KMS-11 (cell line): Measurements from ENCODE around the gene OR2T35.
"Not testable (repeated sequence)": the region's sequence is repeated elsewhere in the genome, so short reads cannot be mapped to it uniquely, and the experiment has no call there.

ENCODE experiments used
- H2AFZ ChIP-seq: fragments of 200-600 bp; sonication (generic); 2 replicates; pipeline ENCODE4 v1.6.1; 2016; ENCODE audit warnings: antibody characterized with exemption, mixed run types, low read depth
- H3K27ac ChIP-seq: fragments of 200-600 bp; sonication (generic); 2 replicates; pipeline ENCODE4 v1.6.1; 2016; ENCODE audit warnings: mild to moderate bottlenecking, mixed run types
- H3K27me3 ChIP-seq: fragments of 200-600 bp; sonication (generic); 2 replicates; pipeline ENCODE4 v1.6.1; 2017; ENCODE audit warnings: mild to moderate bottlenecking, low read depth, mixed run types, moderate library complexity; ENCODE audit not compliant: insufficient read depth
- H3K36me3 ChIP-seq: fragments of 200-600 bp; sonication (generic); 2 replicates; pipeline ENCODE4 v1.6.1; 2017; ENCODE audit warnings: mild to moderate bottlenecking, mixed run types; ENCODE audit not compliant: insufficient read depth
- H3K4me1 ChIP-seq: fragments of 200-600 bp; sonication (generic); 2 replicates; pipeline ENCODE4 v1.6.1; 2016; ENCODE audit warnings: mild to moderate bottlenecking, low read depth, mixed run types; ENCODE audit not compliant: poor library complexity, severe bottlenecking
- H3K4me2 ChIP-seq: fragments of 200-600 bp; sonication (generic); 2 replicates; pipeline ENCODE4 v1.7.0; 2016; ENCODE audit warnings: mild to moderate bottlenecking, mixed run types
- H3K4me3 ChIP-seq: fragments of 200-600 bp; sonication (generic); IDR thresholded peaks from 2 replicates; pipeline ENCODE4 v1.6.1; 2017; ENCODE audit warnings: low read depth, low read length, mixed read lengths; ENCODE audit not compliant: insufficient read depth
- H3K79me2 ChIP-seq: fragments of 200-600 bp; sonication (generic); 2 replicates; pipeline ENCODE4 v1.6.1; 2016; ENCODE audit warnings: low read depth, mixed run types; ENCODE audit not compliant: insufficient read depth
- H3K9ac ChIP-seq: fragments of 200-600 bp; sonication (generic); 2 replicates; pipeline ENCODE4 v1.6.1; 2016; ENCODE audit warnings: mild to moderate bottlenecking, mixed run types
- H4K20me1 ChIP-seq: fragments of 200-600 bp; sonication (generic); 2 replicates; pipeline ENCODE4 v1.6.1; 2016; ENCODE audit warnings: mild to moderate bottlenecking, mixed run types; ENCODE audit not compliant: insufficient read depth
- CTCF ChIP-seq: fragments of 200-600 bp; sonication (generic); conservative IDR thresholded peaks from 2 replicates; pipeline ENCODE4 v1.6.1; 2017; ENCODE audit warnings: low read depth, mild to moderate bottlenecking, antibody characterized with exemption, low read length, moderate library complexity, mixed read lengths

OR2T35 gene

GRCh38 chr1:248640906-248641305 lies 4.2 kb downstream of the OR2T35 start:
- not testable (repeated sequence) for H3K4me3 ChIP-seq, H2AFZ ChIP-seq, H4K20me1 ChIP-seq, H3K36me3 ChIP-seq, H3K4me2 ChIP-seq, H3K27ac ChIP-seq, H3K9ac ChIP-seq, H3K27me3 ChIP-seq, H3K79me2 ChIP-seq, H3K4me1 ChIP-seq

GRCh38 chr1:248639652-248640051 lies 5.4 kb downstream of the OR2T35 start:
- H3K4me2 ChIP-seq, H3K4me1 ChIP-seq, H3K79me2 ChIP-seq, H3K4me3 ChIP-seq, H3K9ac ChIP-seq, H3K27ac ChIP-seq, H2AFZ ChIP-seq, H3K36me3 ChIP-seq, H3K27me3 ChIP-seq, H4K20me1 ChIP-seq: not testable (repeated sequence)

GRCh38 chr1:248636612-248637011 lies 8.5 kb downstream of the OR2T35 start:
- H3K27ac ChIP-seq, H3K27me3 ChIP-seq, H3K4me1 ChIP-seq, H3K36me3 ChIP-seq, H3K79me2 ChIP-seq, H3K4me2 ChIP-seq, H2AFZ ChIP-seq, H3K4me3 ChIP-seq, H3K9ac ChIP-seq, H4K20me1 ChIP-seq: not testable (repeated sequence)

GRCh38 chr1:248634991-248635390 lies 10.1 kb downstream of the OR2T35 start, which contains the start of gene OR2T11:
Gene OR2T11, minus strand, starts transcription at chr1:248635091. Its CDS starts 7,963 bp downstream, at chr1:248627128.
- H3K27ac ChIP-seq, H3K4me3 ChIP-seq, H3K36me3 ChIP-seq, H3K4me1 ChIP-seq, H2AFZ ChIP-seq, H3K9ac ChIP-seq, H4K20me1 ChIP-seq, H3K79me2 ChIP-seq, H3K27me3 ChIP-seq, H3K4me2 ChIP-seq: not testable (repeated sequence)

- Histone ChIP-seq H3K4me2 (no peak overlapping the region), H2AFZ (no peak overlapping the region), H3K4me3 (no peak overlapping the region), H3K79me2 (no peaks in the 10 kb centered on the region), H3K36me3 (no peaks in the 10 kb centered on the region), H3K27ac (no peak overlapping the region), H4K20me1 (no peaks in the 10 kb centered on the region), H3K27me3 (no peaks in the 10 kb centered on the region), H3K4me1 (no peaks in the 10 kb centered on the region), H3K9ac (no peak overlapping the region)
- no peak for TF ChIP-seq CTCF
Measured at GRCh38 chr1:248631354-248632008, 13.6 kb downstream of the OR2T35 start.

- Histone ChIP-seq H3K9ac (no peak overlapping the region), H3K4me2 (no peak overlapping the region), H3K4me1 (no peaks in the 10 kb centered on the region), H2AFZ (no peak overlapping the region), H3K79me2 (no peaks in the 10 kb centered on the region), H3K27ac (no peak overlapping the region), H3K4me3 (no peak overlapping the region), H4K20me1 (no peaks in the 10 kb centered on the region), H3K27me3 (no peaks in the 10 kb centered on the region), H3K36me3 (no peaks in the 10 kb centered on the region)
- no peak for TF ChIP-seq CTCF
Measured at GRCh38 chr1:248630551-248630950, 14.5 kb downstream of the OR2T35 start.
